Esophagus squamous epithelium (tissue), 5 donors: ENCODE measurements around the gene NRXN3. TPM values are rescaled to one million over a fixed set of nuclear protein-coding genes. Genes with fewer than 3 reads are reported as not detected.

Source experiments
- DNase-seq: peaks from one replicate; lab custom pipeline; 2025; lab: John Stamatoyannopoulos, UW
- H3K27ac ChIP-seq, 4 donors: fragments of 200-600 bp; sonication (generic); one replicate each; pipeline ENCODE4 v1.5.1; 2016 to 2019; ENCODE audit warnings: mild to moderate bottlenecking in 1 of 4
- H3K27me3 ChIP-seq, 4 donors: fragments of 200-600 bp; sonication (generic); 1 replicate in 3 of 4; 2 replicates in 1 of 4; pipeline versions ENCODE4 v1.5.1 to v1.6.0; 2017 to 2021; ENCODE audit warnings: antibody characterized with exemption in 1 of 4
- H3K36me3 ChIP-seq, 3 donors: fragments of 200-600 bp; sonication (generic); one replicate each; pipeline ENCODE4 v1.5.1; 2016 to 2019
- H3K4me1 ChIP-seq, 3 donors: fragments of 200-600 bp; sonication (generic); one replicate each; pipeline ENCODE4 v1.5.1; 2017 to 2019
- H3K4me3 ChIP-seq, 4 donors: fragments of 200-600 bp; sonication (generic); 1 replicate in 3 of 4; 2 replicates in 1 of 4; pipeline ENCODE4 v1.5.1; 2016 to 2019; ENCODE audit warnings: mild to moderate bottlenecking in 2 of 4, moderate library complexity in 1 of 4
- H3K9me3 ChIP-seq, 3 donors: fragments of 200-600 bp; sonication (generic); one replicate each; pipeline ENCODE4 v1.5.1; 2016 to 2019
- POLR2A ChIP-seq, 4 donors: fragments of 450-650 bp; IDR thresholded peaks; one replicate each; pipeline ENCODE4 v1.6.1; 2017; ENCODE audit warnings: antibody characterized with exemption in 4 of 4, mild to moderate bottlenecking in 4 of 4, moderate library complexity in 3 of 4
- WGBS, 2 donors: methylation state at CpG; one replicate each; pipeline ENCODE4 v1.1.5; 2018; 5-methylcytosine and 5-hydroxymethylcytosine counted together
- intact Hi-C: fragments of 100-400 bp; cut with DNase I; formaldehyde crosslinking; loops from one replicate; pipeline ENCODE4 v1.15.0; 2022
- total RNA-seq, 4 donors: library from RNA; depleted of rRNA; stranded (reverse); fragments of >200 nt; gene quantifications; one replicate each; pipeline ENCODE4 v1.1.0, GENCODE V29; 2016
- TF ChIP-seq, protein P1 (sequence below), 6 experiments: fragments of 450-650 bp in 4 of 6; fragments of 200-600 bp in 2 of 6; sonication (generic) in 2 of 6; IDR thresholded peaks; one replicate each; pipeline ENCODE4 v1.5.1; 2016 to 2019; ENCODE audit warnings: antibody characterized with exemption in 6 of 6, mild to moderate bottlenecking in 4 of 6, moderate library complexity in 4 of 6
- donor health status: DM: yes; HTN: yes; CAD: no.

The NRXN3 gene
- total RNA-seq, 4 donors from 2014 or later, result 0.30 to 15.8 (median 1.5) TPM

DNA sequence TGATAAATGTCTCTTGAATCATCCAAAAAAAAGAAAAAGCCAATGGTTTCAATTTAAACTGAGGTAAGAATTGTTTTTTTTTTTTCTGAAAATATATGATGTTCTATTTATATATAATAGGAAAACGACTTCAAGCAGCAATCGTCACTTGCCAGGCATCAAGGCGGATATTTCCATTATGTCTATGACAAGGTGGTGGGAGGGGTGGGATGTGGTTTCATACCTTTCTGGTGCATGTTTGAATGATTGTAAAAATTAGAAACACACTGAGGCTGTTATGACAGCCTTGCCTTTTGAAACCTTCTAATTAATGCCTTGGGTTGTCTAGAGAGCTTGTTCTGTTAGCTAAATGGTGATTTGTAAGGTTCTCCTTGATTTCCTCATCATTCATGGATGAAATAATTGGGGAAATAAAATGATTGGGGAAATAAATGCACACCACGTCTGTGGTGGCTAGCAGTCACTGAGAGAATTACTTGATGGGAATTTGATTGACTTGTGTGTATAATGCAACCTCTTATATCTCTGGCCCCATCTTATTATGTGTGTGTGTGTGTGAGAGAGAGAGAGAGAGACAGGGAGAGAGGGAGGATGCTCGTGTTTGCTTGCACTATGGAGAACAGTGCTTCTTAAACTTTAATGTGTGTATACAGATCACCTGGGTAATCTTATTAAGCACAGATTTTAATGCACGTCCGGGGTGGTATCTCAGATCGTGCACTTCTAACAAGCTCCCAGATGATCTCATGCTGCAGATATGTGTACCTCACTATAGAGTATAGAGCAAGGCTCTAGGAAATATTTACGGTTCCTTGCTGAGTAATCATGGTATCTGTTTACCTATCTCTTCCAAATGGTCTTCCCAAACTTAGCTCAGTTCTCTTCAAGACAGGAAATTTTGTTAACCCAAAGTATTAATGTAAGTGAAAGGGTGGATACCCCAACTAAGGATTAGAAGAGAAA lies 1538.5 kb downstream of the NRXN3 start:
- Histone ChIP-seq H3K9me3 (no peaks in the 10 kb centered on the region), H3K27ac (no peak overlapping the region), H3K36me3 (no peaks in the 10 kb centered on the region), H3K27me3 (no peaks in the 10 kb centered on the region), H3K4me3 (no peak overlapping the region), H3K4me1 (peaks cover 0 to 4% (median 0%) of the 10 kb centered on the region in 3 donors)
- intact Hi-C loops, result no loop called here
- DNase-seq, result no peak
- 65 to 71% methylated on average over 9 of the region's 9 CpGs for WGBS, 2 donors
- TF ChIP-seq POLR2A (IDR thresholded peaks at IDR 0.05), result no peak
- TF ChIP-seq, protein P1, sequence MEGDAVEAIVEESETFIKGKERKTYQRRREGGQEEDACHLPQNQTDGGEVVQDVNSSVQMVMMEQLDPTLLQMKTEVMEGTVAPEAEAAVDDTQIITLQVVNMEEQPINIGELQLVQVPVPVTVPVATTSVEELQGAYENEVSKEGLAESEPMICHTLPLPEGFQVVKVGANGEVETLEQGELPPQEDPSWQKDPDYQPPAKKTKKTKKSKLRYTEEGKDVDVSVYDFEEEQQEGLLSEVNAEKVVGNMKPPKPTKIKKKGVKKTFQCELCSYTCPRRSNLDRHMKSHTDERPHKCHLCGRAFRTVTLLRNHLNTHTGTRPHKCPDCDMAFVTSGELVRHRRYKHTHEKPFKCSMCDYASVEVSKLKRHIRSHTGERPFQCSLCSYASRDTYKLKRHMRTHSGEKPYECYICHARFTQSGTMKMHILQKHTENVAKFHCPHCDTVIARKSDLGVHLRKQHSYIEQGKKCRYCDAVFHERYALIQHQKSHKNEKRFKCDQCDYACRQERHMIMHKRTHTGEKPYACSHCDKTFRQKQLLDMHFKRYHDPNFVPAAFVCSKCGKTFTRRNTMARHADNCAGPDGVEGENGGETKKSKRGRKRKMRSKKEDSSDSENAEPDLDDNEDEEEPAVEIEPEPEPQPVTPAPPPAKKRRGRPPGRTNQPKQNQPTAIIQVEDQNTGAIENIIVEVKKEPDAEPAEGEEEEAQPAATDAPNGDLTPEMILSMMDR (IDR thresholded peaks at IDR 0.05), result no peak

- TF ChIP-seq, protein P1 (IDR thresholded peaks at IDR 0.05), result no peak
- TF ChIP-seq POLR2A (IDR thresholded peaks at IDR 0.05), result no peak
- intact Hi-C loops, result no loop called here
- Histone ChIP-seq H3K36me3 (no peaks in the 10 kb centered on the region), H3K27me3 (no peaks in the 10 kb centered on the region), H3K4me1 (peaks cover 0 to 4% (median 0%) of the 10 kb centered on the region in 3 donors), H3K9me3 (no peaks in the 10 kb centered on the region), H3K27ac (no peak overlapping the region), H3K4me3 (no peak overlapping the region)
- DNase-seq, result no peak
- WGBS, 2 donors, result 72 to 73% methylated on average over 3 of the region's 3 CpGs
Observed at GRCh38 chr14:79709573-79709972, 1539.4 kb downstream of the NRXN3 start.

GRCh38 chr14:79712302-79712950 lies 1542.3 kb downstream of the NRXN3 start:
- WGBS, 2 donors, result 29 to 44% methylated on average over 11 of the region's 11 CpGs
- Histone ChIP-seq H3K4me1 (peaks cover 0 to 4% (median 0%) of the 10 kb centered on the region in 3 donors), H3K27ac (no peak overlapping the region), H3K27me3 (peaks cover 0 to 16% (median 0%) of the 10 kb centered on the region in 4 donors), H3K4me3 (no peak overlapping the region), H3K36me3 (no peaks in the 10 kb centered on the region), H3K9me3 (no peaks in the 10 kb centered on the region)
- no peak for DNase-seq
- intact Hi-C loops, result no loop called here
- TF ChIP-seq, protein P1 (IDR thresholded peaks at IDR 0.05), result no peak
- no peak for TF ChIP-seq POLR2A (IDR thresholded peaks at IDR 0.05)

DNA sequence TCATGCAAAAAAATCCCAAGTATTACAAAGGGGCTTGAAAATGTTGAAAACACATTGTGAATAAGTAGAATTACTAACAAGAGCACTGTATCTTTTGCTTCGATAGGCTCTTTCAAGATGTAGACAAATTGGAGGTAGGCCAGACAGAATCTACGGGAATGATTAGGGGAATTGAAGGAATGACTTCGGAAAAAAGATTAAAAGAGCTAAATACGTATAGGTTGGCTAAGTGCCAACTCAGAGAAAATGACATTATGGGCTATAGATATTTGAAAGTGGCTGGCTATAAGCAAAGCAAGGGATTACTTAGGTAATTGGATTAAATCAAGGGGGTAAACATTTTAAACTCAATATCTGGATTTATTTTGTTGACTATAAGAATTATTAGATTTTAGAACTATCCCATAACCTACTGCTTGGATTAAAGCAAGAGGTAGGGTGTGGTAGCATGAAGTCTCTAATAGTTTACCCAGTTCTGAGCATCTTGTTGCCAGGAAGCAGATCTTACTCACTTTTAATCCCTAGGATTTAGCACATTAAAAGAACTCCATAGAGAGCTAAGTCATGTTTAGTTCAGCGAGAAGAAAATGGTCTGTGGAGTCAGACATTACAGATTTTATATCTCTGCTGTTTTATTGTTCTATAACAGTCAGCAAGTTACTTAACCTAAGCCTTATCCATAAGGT lies 1551.4 kb downstream of the NRXN3 start:
- no peak for DNase-seq
- H3K27ac ChIP-seq, result no peak overlapping the region
- H3K9me3 ChIP-seq, result no peaks in the 10 kb centered on the region
- peaks cover 0 to 6% (median 0%) of the 10 kb centered on the region in 3 donors for H3K4me1 ChIP-seq
- TF ChIP-seq POLR2A (IDR thresholded peaks at IDR 0.05), result no peak
- TF ChIP-seq, protein P1 (IDR thresholded peaks at IDR 0.05), result no peak
- no peak overlapping the region for H3K4me3 ChIP-seq
- H3K36me3 ChIP-seq, result no peaks in the 10 kb centered on the region
- WGBS, 2 donors, result 28 to 30% methylated on average over 5 of the region's 5 CpGs
- intact Hi-C loops, result no loop called here
- peaks cover 0 to 70% (median 0%) of the 10 kb centered on the region in 4 donors for H3K27me3 ChIP-seq
